Measurements from ENCODE around the gene RFC5. TPM values are rescaled to one million over a fixed set of nuclear protein-coding genes. Genes with fewer than 3 reads are reported as not detected.

Gene RFC5
- total and polyA plus RNA-seq, 2 of the 8 experiments (the other 6 are each of a cell fraction or from before 2014, with no cell fraction given), result 34.4 to 40.6 TPM

DNA sequence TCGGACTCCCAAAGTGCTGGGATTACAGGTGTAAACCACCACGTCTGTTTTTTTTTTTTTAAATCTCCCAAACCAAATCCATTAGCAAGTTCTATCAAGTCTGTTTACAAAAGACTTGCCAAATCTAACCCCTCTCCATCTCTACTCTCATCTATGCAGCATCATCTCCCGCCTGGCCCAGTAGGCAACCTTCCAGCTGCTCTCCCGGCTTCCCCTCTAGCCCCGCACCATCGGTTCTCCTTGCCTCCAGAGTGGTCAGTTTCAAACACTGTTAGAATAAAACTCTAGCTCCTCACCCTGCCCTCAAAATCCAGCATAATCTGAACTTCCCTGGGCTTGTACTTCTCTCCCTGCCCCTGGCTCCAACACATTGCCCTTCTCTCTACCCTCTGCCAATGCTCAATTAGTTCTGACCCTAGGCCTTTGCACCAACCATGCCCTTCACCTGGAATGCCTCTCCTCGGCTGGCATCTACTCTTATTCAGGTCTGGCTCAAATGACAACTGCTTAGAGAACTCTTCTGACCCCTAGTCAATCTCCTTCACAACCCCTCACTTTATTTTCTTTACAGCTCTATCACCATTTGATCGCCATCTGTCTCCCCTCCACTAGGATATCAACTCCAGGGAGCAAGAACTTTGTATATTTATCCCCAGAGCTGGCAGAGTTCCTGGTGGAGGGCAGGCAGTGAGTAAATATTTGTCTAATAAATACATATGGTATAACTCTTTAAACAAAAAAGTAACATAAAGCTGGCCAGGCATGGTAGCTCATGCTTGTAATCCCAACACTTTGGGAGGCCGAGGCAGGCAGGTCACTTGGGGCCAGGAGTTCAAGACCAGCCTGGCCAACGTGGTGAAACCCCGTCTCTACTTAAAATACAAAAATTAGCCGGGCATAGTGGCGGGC is 39.6 kb downstream of the RFC5 start (continued):
- TF ChIP-seq, protein P1, sequence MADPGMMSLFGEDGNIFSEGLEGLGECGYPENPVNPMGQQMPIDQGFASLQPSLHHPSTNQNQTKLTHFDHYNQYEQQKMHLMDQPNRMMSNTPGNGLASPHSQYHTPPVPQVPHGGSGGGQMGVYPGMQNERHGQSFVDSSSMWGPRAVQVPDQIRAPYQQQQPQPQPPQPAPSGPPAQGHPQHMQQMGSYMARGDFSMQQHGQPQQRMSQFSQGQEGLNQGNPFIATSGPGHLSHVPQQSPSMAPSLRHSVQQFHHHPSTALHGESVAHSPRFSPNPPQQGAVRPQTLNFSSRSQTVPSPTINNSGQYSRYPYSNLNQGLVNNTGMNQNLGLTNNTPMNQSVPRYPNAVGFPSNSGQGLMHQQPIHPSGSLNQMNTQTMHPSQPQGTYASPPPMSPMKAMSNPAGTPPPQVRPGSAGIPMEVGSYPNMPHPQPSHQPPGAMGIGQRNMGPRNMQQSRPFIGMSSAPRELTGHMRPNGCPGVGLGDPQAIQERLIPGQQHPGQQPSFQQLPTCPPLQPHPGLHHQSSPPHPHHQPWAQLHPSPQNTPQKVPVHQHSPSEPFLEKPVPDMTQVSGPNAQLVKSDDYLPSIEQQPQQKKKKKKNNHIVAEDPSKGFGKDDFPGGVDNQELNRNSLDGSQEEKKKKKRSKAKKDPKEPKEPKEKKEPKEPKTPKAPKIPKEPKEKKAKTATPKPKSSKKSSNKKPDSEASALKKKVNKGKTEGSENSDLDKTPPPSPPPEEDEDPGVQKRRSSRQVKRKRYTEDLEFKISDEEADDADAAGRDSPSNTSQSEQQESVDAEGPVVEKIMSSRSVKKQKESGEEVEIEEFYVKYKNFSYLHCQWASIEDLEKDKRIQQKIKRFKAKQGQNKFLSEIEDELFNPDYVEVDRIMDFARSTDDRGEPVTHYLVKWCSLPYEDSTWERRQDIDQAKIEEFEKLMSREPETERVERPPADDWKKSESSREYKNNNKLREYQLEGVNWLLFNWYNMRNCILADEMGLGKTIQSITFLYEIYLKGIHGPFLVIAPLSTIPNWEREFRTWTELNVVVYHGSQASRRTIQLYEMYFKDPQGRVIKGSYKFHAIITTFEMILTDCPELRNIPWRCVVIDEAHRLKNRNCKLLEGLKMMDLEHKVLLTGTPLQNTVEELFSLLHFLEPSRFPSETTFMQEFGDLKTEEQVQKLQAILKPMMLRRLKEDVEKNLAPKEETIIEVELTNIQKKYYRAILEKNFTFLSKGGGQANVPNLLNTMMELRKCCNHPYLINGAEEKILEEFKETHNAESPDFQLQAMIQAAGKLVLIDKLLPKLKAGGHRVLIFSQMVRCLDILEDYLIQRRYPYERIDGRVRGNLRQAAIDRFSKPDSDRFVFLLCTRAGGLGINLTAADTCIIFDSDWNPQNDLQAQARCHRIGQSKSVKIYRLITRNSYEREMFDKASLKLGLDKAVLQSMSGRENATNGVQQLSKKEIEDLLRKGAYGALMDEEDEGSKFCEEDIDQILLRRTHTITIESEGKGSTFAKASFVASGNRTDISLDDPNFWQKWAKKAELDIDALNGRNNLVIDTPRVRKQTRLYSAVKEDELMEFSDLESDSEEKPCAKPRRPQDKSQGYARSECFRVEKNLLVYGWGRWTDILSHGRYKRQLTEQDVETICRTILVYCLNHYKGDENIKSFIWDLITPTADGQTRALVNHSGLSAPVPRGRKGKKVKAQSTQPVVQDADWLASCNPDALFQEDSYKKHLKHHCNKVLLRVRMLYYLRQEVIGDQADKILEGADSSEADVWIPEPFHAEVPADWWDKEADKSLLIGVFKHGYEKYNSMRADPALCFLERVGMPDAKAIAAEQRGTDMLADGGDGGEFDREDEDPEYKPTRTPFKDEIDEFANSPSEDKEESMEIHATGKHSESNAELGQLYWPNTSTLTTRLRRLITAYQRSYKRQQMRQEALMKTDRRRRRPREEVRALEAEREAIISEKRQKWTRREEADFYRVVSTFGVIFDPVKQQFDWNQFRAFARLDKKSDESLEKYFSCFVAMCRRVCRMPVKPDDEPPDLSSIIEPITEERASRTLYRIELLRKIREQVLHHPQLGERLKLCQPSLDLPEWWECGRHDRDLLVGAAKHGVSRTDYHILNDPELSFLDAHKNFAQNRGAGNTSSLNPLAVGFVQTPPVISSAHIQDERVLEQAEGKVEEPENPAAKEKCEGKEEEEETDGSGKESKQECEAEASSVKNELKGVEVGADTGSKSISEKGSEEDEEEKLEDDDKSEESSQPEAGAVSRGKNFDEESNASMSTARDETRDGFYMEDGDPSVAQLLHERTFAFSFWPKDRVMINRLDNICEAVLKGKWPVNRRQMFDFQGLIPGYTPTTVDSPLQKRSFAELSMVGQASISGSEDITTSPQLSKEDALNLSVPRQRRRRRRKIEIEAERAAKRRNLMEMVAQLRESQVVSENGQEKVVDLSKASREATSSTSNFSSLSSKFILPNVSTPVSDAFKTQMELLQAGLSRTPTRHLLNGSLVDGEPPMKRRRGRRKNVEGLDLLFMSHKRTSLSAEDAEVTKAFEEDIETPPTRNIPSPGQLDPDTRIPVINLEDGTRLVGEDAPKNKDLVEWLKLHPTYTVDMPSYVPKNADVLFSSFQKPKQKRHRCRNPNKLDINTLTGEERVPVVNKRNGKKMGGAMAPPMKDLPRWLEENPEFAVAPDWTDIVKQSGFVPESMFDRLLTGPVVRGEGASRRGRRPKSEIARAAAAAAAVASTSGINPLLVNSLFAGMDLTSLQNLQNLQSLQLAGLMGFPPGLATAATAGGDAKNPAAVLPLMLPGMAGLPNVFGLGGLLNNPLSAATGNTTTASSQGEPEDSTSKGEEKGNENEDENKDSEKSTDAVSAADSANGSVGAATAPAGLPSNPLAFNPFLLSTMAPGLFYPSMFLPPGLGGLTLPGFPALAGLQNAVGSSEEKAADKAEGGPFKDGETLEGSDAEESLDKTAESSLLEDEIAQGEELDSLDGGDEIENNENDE (IDR thresholded peaks at IDR 0.05; ENCODE audit: insufficient replicate concordance, low read length), result no peak
- TF ChIP-seq MAFK (IDR thresholded peaks at IDR 0.05; ENCODE audit: low read depth, low read length) (no peak), TEAD4 (IDR thresholded peaks at IDR 0.05; ENCODE audit: low read depth, low read length) (no peak)
